Astrocyte of the spinal cord (primary cell): Measurements from ENCODE around the gene NFE2L1.

Experiments
- DNase-seq: peaks from one replicate; pipeline ENCODE4 v3.0.0; 2011; ENCODE audit warnings: low read depth, low spot score
- H3K4me3 ChIP-seq: 2 replicates; pipeline ENCODE4 v1.5.1; 2011; ENCODE audit warnings: low read depth, mild to moderate bottlenecking, low read length, moderate library complexity
- CTCF ChIP-seq: IDR thresholded peaks from 2 replicates; pipeline ENCODE4 v1.5.1; 2012; ENCODE audit warnings: low read depth, mild to moderate bottlenecking, low read length, inconsistent platforms
- in situ Hi-C: cut with HindIII; loops from 2 replicates; pipeline ENCODE4 v1.10.0; 2017; ENCODE audit warnings: low sequenced_read_pairs

Gene NFE2L1

GRCh38 chr17:48037838-48038323, 10.3 kb upstream of the NFE2L1 start:
- DNase-seq, result no peak
- in situ Hi-C loops, result no loop called here
- no peak for TF ChIP-seq CTCF
- peak overlapping the region; percentile 27 for H3K4me3 ChIP-seq

GRCh38 chr17:48038687-48039086, 9.5 kb upstream of the NFE2L1 start:
- no peak for TF ChIP-seq CTCF
- in situ Hi-C loops, result no loop called here
- no peak overlapping the region for H3K4me3 ChIP-seq
- no peak for DNase-seq

- no peak for TF ChIP-seq CTCF
- DNase-seq, result no peak
- no peak overlapping the region for H3K4me3 ChIP-seq
- in situ Hi-C loops, result no loop called here
These were observed 5.0 kb upstream of the NFE2L1 start for GRCh38 chr17:48043176-48043575.

GRCh38 chr17:48044851-48045250, 3.3 kb upstream of the NFE2L1 start:
- no peak for DNase-seq
- no peak overlapping the region for H3K4me3 ChIP-seq
- no peak for TF ChIP-seq CTCF
- in situ Hi-C loops, result no loop called here

- TF ChIP-seq CTCF, result no peak
- DNase-seq, result no peak
- H3K4me3 ChIP-seq, result no peak overlapping the region
- in situ Hi-C loops, result no loop called here
These were observed 2.7 kb upstream of the NFE2L1 start for GRCh38 chr17:48045316-48046001.

- TF ChIP-seq CTCF, result no peak
- DNase-seq, result no peak
- H3K4me3 ChIP-seq, result no peak overlapping the region
These were observed 1.9 kb upstream of the NFE2L1 start for GRCh38 chr17:48046296-48046695.

More at GRCh38 chr17:48046296-48046695, 1.9 kb upstream of the NFE2L1 start:
- in situ Hi-C loops, result no loop called here
